Measurements from ENCODE around the gene COPS7A. TPM values are rescaled to one million over a fixed set of nuclear protein-coding genes. Genes with fewer than 3 reads are reported as not detected.
A peak's percentile ranks its signal among the peaks of the same experiment; 100 is the strongest.

Gene COPS7A
- total RNA-seq, 1 experiment from 2014 or later, result 34.2 TPM

GRCh38 chr12:6725350-6725749 lies 1.5 kb downstream of the COPS7A start:
- no peak overlapping the region for H3T11ph ChIP-seq (ENCODE audit: low read length)
- H3K27me3 ChIP-seq (ENCODE audit: insufficient read depth, low read length), result no peaks in the 10 kb centered on the region
- H2BK15ac ChIP-seq (ENCODE audit: low read depth, low read length), result no peak overlapping the region
- Mint-ChIP-seq H3K4me1 (peaks cover 8 to 19% of the 10 kb centered on the region in 2 experiments), H3K9me3 (no peaks in the 10 kb centered on the region), H3K27ac (no peak overlapping the region; a peak in 1 of 7 replicates), H3K36me3 (ENCODE audit: insufficient read depth in 1 of 3, low read depth in 3 of 3) (peaks cover 9 to 39% (median 25%) of the 10 kb centered on the region in 3 experiments; a peak in 6 of 7 replicates), H3K4me3 (peak overlapping the region; percentile 73 to 87; a peak in 4 of 5 replicates), H3K27me3 (ENCODE audit: low read depth) (peaks cover 4% of the 10 kb centered on the region)
- H3K79me2 ChIP-seq (ENCODE audit: insufficient read depth, low read length), result no peaks in the 10 kb centered on the region
- no peak overlapping the region for H3K4ac ChIP-seq (ENCODE audit: low read depth, low read length)
- no peak overlapping the region for H2BK20ac ChIP-seq (ENCODE audit: low read depth, low read length, poor library complexity, severe bottlenecking)
- no peak overlapping the region for H3K9ac ChIP-seq (ENCODE audit: extremely low read depth, insufficient read length, low read length)
- no peaks in the 10 kb centered on the region; the same call in 1 of the 2 replicates for H3K4me1 ChIP-seq (ENCODE audit: insufficient read depth, low read length)
- peaks cover 9% of the 10 kb centered on the region for H3K23me2 ChIP-seq (ENCODE audit: insufficient read length, low read depth, low read length, poor library complexity, severe bottlenecking)
- no peak overlapping the region for H3K4me2 ChIP-seq (ENCODE audit: insufficient read depth, insufficient read length, low read length)
- no peaks in the 10 kb centered on the region for H3K79me1 ChIP-seq (ENCODE audit: insufficient read depth, low read depth, low read length, poor library complexity, severe bottlenecking)
- no peak overlapping the region for H2BK5ac ChIP-seq (ENCODE audit: insufficient read length, low read length)
- no peaks in the 10 kb centered on the region for H4K20me1 ChIP-seq (ENCODE audit: control insufficient read depth, insufficient read depth, insufficient read length)
- H4K5ac ChIP-seq (ENCODE audit: insufficient read length, low read depth, low read length), result no peak overlapping the region
- H3K23ac ChIP-seq (ENCODE audit: insufficient read length, low read depth, low read length), result no peak overlapping the region
- no peak overlapping the region for H2AK5ac ChIP-seq (ENCODE audit: insufficient read length, low read length)
- H3K14ac ChIP-seq (ENCODE audit: insufficient read depth, low read length), result no peak overlapping the region
- no peak overlapping the region for H4K91ac ChIP-seq (ENCODE audit: insufficient read length, low read depth, low read length)
- H3K27ac ChIP-seq (ENCODE audit: insufficient read length, low read depth, low read length), result no peak overlapping the region
- TF ChIP-seq, protein P1, sequence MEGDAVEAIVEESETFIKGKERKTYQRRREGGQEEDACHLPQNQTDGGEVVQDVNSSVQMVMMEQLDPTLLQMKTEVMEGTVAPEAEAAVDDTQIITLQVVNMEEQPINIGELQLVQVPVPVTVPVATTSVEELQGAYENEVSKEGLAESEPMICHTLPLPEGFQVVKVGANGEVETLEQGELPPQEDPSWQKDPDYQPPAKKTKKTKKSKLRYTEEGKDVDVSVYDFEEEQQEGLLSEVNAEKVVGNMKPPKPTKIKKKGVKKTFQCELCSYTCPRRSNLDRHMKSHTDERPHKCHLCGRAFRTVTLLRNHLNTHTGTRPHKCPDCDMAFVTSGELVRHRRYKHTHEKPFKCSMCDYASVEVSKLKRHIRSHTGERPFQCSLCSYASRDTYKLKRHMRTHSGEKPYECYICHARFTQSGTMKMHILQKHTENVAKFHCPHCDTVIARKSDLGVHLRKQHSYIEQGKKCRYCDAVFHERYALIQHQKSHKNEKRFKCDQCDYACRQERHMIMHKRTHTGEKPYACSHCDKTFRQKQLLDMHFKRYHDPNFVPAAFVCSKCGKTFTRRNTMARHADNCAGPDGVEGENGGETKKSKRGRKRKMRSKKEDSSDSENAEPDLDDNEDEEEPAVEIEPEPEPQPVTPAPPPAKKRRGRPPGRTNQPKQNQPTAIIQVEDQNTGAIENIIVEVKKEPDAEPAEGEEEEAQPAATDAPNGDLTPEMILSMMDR (conservative IDR thresholded peaks at IDR 0.05), result no peak
- DNase-seq, result no peak
- H2BK120ac ChIP-seq (ENCODE audit: low read depth, low read length, poor library complexity, severe bottlenecking), result no peak overlapping the region
- no peak overlapping the region for H3K18ac ChIP-seq (ENCODE audit: insufficient read length, low read depth, low read length)
- H2AFZ ChIP-seq (ENCODE audit: low read length), result no peak overlapping the region
- no peak overlapping the region for H4K8ac ChIP-seq (replicated peaks; ENCODE audit: insufficient read length, low read depth, low read length)
- no peak overlapping the region for H2BK12ac ChIP-seq (ENCODE audit: insufficient read length, low read depth, low read length)
- no peak overlapping the region for H3K56ac ChIP-seq (ENCODE audit: insufficient read length, low read depth, low read length)
- H3K9me3 ChIP-seq (ENCODE audit: control insufficient read depth, low read depth, low read length), result no peaks in the 10 kb centered on the region
- WGBS (ENCODE audit: extremely low coverage, insufficient read length, low lambda C conversion rate), result no CpG with 5 or more reads among the region's 7 CpGs
